Neuron (in vitro differentiated cells): ENCODE results near the gene CORO1C.

ENCODE experiments used
- H2AFZ ChIP-seq: one replicate; pipeline ENCODE4 v1.6.1; 2013; ENCODE audit warnings: low read depth, mild to moderate bottlenecking, inconsistent platforms, low read length, moderate library complexity
- H3K27me3 ChIP-seq: one replicate; pipeline ENCODE4 v1.6.1; 2013; ENCODE audit warnings: low read length; ENCODE audit not compliant: insufficient read depth
- H3K36me3 ChIP-seq: one replicate; pipeline ENCODE4 v1.6.1; 2013; ENCODE audit warnings: low read length; ENCODE audit not compliant: insufficient read depth
- H3K4me1 ChIP-seq: one replicate; pipeline ENCODE4 v1.6.1; 2013; ENCODE audit warnings: low read length; ENCODE audit not compliant: insufficient read depth
- H3K4me3 ChIP-seq: 2 replicates; pipeline ENCODE4 v1.5.1; 2013; ENCODE audit warnings: mild to moderate bottlenecking, low read length, moderate library complexity
- H3K9me3 ChIP-seq: one replicate; pipeline ENCODE4 v1.6.1; 2013; ENCODE audit warnings: low read length

CORO1C gene

GRCh38 chr12:108598553-108599250, 132.6 kb downstream of the CORO1C start:
- no peaks in the 10 kb centered on the region for H3K27me3 ChIP-seq
- no peaks in the 10 kb centered on the region for H3K36me3 ChIP-seq
- no peak overlapping the region for H3K4me3 ChIP-seq
- H3K9me3 ChIP-seq = no peaks in the 10 kb centered on the region
- no peak overlapping the region for H2AFZ ChIP-seq
- peaks cover 15% of the 10 kb centered on the region for H3K4me1 ChIP-seq

DNA sequence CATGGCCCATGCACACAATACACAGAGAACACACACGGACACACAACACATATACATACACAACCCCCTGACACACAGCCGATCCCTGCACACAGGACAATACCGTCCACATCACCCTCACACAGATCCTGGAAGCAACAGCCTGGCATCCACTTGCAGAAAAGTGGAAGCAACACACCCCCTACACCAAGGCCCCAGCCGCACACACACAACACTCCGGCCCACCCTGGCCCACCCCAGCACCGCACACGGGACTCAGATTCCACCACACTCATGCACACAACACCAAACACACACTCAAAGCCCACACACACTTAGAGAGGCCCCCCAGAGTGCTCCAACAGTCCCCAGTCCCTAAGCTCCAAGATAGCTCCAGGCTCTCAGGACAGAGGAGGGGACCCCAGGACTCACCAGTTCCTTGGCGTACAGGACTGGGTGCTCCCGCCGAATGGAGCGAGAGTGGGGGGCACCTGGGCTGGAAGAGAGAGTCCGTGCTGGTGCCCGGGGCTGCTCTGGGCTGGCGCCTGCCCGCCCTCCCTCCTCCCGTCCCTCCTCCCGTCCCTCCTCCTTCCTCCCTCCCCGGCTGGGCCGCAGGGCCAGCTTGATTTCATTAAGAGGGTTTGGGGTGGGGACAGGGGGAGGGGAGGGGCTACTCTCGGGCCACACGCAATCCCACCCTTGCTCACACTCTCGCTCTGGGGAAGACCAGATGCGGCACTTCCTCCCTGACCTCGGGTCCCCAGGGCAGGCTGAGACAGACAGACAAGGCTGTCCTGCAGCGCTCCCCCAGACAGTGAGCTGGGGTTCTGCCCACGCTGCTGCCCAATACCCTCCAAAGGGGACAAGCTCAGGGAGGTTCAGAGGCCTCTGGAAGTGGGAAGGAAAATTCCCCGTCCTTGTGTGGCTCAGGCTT, 133.5 kb downstream of the CORO1C start, which contains the start of gene TMEM119:
TMEM119 (minus strand) TSS at position 526 of the 913 bp plus-strand sequence. CDS start 5,701 bp downstream, outside the sequence.
- H3K9me3 ChIP-seq = no peaks in the 10 kb centered on the region
- H2AFZ ChIP-seq = no peak within 1 kb of the TSS
- no peaks in the 10 kb centered on the region for H3K27me3 ChIP-seq
- H3K4me3 ChIP-seq = no peak within 1 kb of the TSS
- H3K36me3 ChIP-seq = no peaks in the 10 kb centered on the region
- H3K4me1 ChIP-seq = peaks cover 15% of the 10 kb centered on the region

DNA sequence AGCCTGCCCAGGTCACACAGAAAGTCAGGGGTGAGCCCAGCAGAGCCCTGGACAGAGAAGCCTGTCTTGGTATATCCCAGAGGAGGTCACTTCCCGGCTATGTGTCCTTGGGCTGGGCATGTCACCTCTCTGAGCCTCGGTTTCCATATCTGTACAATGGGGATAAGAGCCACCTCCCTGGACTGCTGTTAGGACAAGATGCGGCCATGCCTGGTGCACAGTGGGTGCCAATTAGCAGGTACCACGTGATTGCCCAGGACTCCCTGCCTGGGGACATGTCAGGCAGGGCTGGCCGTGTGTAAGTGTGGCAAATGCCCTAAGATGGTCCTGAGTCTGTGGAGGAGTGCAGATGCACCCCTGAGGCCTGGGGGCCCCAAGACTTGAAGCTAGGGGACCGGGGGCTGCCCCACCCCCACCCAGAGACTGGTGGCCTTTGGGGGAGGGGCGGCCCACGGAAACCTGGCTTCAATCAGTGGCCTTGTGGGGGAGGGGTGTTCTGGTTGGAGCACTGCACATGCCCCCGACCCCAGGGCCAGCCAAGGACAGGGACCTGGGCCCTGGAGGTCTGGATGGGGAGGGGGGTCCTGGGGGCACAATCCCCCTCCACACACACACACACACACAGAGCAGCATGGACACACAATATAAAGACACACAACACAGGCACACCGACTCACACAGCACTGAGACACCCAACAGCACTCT, 134.3 kb downstream of the CORO1C start:
- Histone ChIP-seq H2AFZ (no peak overlapping the region), H3K9me3 (no peaks in the 10 kb centered on the region), H3K36me3 (no peaks in the 10 kb centered on the region), H3K27me3 (no peaks in the 10 kb centered on the region), H3K4me1 (peaks cover 15% of the 10 kb centered on the region), H3K4me3 (no peak overlapping the region)

DNA sequence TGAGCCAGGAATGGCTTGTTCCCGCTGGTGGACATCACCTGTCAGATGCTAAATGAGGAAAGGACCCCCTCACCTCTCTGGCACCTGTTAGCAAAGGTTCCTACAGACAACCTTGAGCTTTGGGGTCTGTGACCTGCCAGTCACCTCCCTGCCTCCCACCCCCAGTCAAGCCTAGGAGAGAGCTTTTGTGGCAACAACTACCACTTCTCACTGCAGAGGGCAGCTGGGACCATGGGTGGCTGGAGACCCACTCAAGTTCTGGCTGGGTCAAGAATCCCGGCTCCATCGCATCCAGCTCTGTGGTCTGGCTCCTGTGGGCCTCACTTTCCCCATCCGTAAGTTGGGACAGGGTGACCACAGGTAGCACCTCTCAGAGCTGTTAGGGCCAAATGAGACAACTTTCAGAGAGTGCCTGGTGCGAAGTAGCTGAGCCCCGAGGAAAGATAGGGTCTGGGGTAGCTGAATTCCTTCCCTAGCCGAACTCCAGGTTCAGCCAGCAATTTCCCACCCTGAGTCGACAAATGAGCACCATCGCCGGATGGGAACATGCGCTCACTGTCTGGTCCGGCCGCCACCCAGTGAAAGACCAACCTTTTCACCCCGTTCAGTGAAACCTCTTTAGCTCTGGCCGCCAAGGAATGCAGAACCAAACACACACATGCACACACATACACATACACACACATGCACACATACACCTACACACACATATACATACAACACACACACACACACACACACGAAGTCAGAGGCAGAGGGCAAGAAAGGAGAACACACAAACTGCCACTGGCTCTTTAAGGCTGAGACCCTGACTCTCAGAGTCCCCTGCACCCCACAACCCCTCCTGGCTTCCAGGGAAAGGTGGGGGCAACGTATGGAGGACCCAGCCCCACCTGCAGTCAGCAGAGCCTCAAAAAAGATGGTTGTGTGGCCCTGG, 135.3 kb downstream of the CORO1C start:
- no peak overlapping the region for H3K4me3 ChIP-seq
- H3K4me1 ChIP-seq = peaks cover 11% of the 10 kb centered on the region

More for the DNA sequence above, 135.3 kb downstream of the CORO1C start:
- no peaks in the 10 kb centered on the region for H3K9me3 ChIP-seq
- H3K27me3 ChIP-seq = no peaks in the 10 kb centered on the region
- H2AFZ ChIP-seq = no peak overlapping the region
- H3K36me3 ChIP-seq = no peaks in the 10 kb centered on the region
